HG03159 (cell line): ENCODE measurements around the gene MAML3.
A peak's percentile ranks its signal among the peaks of the same experiment; 100 is the strongest.

ENCODE experiments used
- ATAC-seq: cut with Tn5 transposase; IDR thresholded peaks from one replicate; pipeline ENCODE4 v1.9.1; 2021; ENCODE audit warnings: mild to moderate bottlenecking, moderate library complexity; ENCODE audit not compliant: unreplicated experiment

MAML3 gene

GRCh38 chr4:140080883-140081282, 73.1 kb downstream of the MAML3 start:
- ATAC-seq, result no peak

- ATAC-seq, result no peak
These were observed 75.6 kb downstream of the MAML3 start for GRCh38 chr4:140078366-140078765.

DNA sequence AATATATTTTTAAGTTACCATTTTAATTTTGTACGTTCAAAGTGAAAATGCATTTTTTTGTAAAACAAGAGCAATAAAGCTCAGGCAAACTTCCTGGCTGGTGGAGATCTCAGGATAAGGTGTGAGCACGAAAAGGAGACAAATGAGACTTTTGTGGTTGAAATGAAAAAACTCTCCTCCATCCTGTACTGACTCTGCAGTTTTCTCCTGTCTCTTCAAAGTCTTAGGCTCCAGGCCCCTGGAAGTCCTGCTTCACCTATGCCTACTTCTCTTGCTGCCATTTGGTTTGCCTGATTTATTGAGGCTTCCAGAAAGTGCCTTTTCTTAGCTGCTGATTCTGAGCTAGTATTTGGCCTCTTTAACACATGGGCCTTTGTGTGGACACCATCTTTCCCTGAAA, 77.7 kb downstream of the MAML3 start:
- no peak for ATAC-seq

DNA sequence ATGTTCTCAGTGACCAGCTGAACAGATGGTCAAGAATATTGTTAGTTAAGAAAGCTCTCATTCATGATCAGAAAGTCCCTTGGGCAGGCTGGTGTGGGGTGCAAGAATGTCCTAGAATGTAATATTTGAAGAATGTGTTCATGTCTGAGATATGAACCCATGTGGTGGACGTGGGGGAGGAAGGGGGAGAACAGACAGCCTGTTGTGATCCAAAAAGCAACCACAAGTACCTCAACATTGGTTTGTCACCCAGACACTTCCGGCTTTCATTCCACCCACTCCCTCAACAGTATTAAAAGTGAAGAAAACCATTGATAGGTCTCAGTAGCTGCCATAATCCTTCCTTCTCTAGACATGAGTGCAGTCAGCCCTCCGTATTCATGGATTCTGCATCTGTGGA, 82.2 kb downstream of the MAML3 start:
- peak; percentile 85 for ATAC-seq

DNA sequence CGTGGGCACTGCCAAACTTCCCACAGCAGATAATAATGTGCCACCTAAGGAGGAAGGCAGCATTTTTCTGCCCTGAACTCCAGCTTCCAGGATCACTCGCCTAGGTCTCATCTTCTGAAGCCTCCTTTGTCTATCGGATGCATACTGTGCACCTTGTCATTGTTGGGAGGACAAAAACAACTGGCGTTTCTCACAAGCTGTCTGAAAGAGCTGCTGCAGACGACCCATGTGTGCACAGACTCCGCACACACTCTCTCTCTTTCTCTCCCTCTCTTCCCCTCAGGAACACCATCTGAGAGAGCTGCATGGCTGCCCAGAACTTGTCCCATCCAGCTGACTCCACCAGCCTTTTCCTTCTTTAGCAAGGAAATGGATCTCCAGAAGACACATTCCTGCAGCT, 83.0 kb downstream of the MAML3 start:
- no peak for ATAC-seq

GRCh38 chr4:140070366-140070765, 83.6 kb downstream of the MAML3 start:
- ATAC-seq, result no peak

DNA sequence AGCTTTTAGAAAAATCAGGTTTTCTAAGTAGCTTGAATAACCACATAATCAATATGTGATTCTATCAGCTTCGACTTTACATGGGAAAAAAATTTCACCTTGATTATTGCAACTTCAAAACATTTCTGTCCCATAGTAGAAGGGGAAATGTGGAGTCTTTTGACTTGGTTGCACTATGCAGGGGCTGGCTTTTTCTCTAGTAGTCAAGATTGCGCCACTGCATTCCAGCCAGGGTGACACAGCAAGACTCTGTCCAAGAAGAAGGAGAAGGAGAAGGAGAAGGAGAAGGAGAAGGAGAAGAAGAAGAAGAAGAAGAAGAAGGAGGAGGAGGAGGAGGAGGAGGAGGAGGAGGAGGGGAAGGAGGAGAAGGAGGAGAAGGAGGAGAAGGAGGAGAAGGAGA, 84.9 kb downstream of the MAML3 start:
- ATAC-seq, result no peak

DNA sequence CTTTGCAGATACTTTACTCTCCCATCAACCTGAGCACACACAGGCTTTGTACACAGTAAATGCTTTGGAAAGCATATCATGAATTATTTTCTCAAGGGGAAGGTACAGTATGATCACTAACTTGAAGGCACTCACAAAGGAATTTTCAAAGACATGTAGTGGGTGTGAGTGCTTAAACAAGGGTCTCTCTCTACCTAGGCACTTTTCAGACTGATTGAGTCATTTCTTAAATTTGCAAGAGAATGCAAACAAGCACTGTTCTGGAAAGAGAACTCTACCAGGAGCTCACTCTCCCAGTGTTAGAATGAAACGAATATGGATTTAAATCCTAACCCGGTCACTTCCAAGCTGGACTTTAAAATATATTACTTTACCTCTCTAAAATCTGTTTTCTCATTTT, 85.7 kb downstream of the MAML3 start:
- no peak for ATAC-seq

DNA sequence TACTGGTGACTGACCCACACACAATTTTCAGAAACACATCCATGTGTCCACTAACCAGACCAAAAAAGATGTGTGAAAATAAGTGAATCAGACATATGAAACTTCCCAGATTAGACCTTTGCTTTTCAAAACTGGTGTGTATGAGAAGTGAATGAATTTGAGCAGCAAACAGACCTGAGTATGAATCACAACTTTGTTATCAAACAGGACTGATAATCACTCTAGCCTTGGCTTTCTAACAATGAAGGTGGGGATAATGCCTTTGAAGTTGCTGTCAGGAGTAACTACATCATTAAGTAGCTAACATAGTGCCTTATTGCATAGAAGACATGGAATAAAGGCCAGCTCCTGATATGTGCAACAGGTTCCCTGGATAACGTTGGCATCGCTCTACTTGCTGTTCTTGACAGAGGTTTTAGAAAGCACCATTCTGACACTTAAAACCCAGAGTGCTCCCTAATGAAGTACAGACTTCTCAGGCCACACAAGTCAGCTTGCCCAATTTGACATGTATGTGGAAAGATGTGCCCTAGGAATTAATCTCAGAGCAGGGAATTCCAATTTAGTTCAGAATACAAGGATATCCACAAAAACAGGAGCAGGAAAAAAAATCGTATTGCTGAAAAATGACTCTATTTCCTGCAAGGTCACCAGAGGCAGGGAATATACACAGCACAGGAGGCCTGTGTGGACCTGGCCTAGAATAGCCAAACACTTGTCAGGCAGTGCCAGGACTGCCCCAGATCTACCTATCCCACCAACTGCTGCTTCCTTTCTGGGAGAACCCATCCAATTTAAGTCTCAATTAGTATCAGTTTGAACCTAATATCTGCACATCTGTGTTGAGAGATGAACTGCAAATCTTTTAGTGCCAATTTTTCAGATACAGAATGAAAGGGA, 87.7 kb downstream of the MAML3 start:
- ATAC-seq, result no peak

DNA sequence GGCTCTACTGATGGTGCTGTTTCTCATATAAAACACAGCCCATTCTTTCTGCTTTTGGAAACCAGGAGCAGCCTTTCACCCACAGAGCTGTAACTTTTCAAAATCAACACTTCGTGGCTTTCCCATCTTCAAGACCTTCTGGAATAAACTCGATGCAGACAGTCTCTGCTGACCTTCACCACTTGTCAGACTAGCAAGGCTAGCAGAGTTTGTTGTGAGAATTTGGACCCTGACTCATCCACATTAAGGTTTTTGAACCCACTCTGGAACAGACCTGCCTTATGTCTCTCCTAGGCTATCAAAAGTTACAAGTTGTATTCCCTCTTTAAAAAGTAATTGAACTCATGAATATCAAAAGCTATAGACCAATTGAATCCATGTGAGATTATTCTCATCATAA, 88.6 kb downstream of the MAML3 start:
- no peak for ATAC-seq

GRCh38 chr4:140061659-140062289, 92.2 kb downstream of the MAML3 start:
- no peak for ATAC-seq

DNA sequence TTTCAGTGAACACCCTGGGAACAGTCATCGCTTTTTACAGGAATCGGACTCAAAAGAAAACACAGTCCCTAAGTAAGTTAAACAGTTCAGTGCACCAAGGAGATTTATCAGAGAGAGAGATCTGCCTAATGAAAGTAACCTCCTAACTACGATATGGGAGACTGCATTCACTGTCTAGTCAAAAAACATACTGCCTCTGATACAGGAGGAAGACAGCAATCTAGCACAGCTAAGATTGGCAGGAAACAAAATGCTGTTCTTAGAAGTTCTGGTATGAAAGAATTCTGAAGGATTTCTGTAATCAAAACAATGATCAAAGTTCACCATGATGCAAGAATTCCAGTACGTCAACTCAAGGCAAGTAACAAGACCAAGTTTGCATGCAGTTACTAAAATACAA, 92.8 kb downstream of the MAML3 start:
- no peak for ATAC-seq

- ATAC-seq, result no peak
These were observed 94.8 kb downstream of the MAML3 start for GRCh38 chr4:140059159-140059558.

GRCh38 chr4:140057701-140058100, 96.3 kb downstream of the MAML3 start:
- no peak for ATAC-seq

DNA sequence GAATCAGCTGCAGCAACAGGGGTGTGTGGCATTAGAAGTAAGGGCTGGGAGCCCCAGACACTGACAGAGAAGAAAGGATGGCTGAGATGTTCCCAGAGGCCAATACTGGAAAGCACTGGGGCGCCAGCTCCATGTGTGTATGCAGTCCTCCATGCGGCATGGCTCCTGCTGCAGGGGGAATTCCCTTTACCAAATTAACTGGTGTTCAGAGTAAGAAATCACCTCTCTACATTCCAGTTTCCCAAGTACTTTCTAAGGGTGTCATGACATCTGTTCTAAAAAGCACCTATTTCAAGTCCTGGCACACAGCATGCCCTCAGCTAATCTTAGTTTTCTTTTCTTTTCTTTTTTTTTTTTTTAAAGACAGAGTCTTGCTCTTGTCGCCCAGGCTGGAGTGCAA, 98.0 kb downstream of the MAML3 start:
- no peak for ATAC-seq

GRCh38 chr4:140054861-140055260, 99.1 kb downstream of the MAML3 start:
- no peak for ATAC-seq

GRCh38 chr4:140053185-140053584, 100.8 kb downstream of the MAML3 start:
- ATAC-seq, result no peak

GRCh38 chr4:140052050-140052449, 101.9 kb downstream of the MAML3 start:
- ATAC-seq, result no peak

GRCh38 chr4:140049849-140050637, 103.9 kb downstream of the MAML3 start:
- ATAC-seq, result no peak

DNA sequence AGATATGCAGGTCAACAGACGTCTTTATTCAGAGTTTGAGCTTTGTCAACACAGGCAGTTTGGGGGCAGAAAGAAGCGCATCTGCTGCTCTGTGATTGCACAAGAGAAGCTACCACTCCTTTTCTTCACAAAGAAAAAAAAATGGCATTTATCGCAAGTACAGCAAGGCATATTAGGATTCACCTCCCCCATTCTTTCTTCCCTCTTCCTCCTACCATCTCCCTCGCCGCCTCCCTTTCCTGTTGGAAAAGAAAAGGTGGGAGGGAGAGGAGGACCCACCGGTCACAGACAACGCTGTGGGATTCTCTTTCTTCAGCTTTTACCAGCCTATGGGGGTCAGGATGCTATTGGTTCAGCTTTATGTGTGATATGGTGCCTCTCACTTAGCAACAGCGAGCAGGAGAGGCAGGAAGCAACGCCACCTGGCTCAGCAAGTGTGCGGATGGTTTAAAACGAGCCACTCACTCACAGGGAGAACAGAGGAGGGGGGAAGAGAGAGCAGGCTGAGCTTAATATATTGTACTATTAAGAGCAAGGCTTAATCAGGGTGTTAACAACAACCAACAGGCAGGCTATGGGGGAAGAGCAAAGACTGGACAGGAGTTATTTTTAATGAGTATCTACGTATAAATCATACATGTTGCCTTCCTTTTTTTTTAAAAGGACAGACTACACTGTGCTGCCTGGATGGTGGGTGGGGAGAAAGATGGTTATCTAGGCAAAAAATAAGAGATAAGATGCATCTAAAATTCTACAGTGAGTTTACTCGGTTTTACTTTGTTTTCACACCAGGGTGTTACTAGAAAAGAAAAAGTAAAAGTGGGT, 104.7 kb downstream of the MAML3 start:
- peak; percentile 60 for ATAC-seq
